HG02840 (cell line): ENCODE data around the gene TMEM100.
A peak's percentile ranks its signal among the peaks of the same experiment; 100 is the strongest.

Experiments used
- ATAC-seq: cut with Tn5 transposase; IDR thresholded peaks from one replicate; pipeline ENCODE4 v1.9.1; 2021; ENCODE audit warnings: mild to moderate bottlenecking, moderate library complexity, moderate number of reproducible peaks; ENCODE audit not compliant: unreplicated experiment, low FRiP score

Gene TMEM100, protein sequence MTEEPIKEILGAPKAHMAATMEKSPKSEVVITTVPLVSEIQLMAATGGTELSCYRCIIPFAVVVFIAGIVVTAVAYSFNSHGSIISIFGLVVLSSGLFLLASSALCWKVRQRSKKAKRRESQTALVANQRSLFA

DNA sequence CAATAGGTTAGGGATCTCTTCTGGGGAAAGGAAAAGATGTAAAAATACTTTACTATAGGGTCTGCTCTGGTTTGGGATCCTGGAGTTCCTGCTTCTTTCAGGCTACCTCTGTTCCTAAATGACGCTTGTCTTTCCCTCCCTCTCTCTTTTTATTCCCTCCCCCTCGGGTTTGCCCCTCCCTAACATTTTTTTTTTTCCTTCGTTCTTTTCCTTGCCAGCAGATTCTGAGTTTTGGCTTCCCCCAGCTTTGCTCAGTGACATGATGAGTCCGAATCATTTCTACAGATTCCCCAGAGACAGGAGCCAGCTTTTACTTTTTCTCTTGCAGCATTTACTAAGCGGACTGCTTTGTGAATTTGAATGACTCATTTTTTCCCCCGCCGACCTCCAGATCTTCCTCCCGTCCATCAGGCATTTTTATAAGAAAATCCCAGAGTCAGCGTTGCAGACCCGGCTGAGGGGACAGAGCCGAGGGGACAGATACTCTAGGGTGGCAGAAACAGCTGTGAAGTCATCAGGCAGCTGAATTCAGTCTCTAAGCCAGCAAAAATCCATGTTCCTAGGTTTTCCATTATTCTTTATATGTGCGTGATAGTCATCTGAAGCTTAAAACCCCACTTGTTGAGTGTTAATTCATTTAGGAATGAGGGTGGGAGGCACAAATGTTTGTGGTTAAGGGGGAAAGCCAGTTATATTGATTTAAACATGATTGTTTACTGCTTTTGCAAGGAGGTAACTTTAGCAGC, at the start of gene TMEM100:
Gene TMEM100 (minus strand): TSS at position 123 of the 746 bp plus-strand sequence. CDS start 1,794 bp downstream, outside the sequence.
- ATAC-seq = no peak

DNA sequence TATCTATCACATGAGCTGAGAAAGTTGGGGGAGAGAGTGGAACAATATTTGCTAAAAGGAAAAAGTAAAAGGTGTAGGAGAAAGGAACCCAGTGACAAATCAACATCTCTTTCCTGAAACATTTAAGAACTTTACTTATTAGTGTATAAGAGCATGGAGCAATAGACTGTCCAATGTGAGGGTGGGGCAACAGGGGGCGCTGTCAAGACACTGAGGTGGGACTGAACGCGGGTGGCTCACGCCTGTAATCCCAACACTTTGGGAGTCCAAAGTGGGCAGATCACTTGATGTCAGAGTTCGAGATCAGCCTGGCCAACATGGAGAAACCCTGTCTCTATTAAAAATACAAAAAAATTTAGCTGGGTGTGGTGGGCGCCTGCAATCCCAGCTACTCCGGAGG, 49.4 kb upstream of the TMEM100 start:
- no peak for ATAC-seq

DNA sequence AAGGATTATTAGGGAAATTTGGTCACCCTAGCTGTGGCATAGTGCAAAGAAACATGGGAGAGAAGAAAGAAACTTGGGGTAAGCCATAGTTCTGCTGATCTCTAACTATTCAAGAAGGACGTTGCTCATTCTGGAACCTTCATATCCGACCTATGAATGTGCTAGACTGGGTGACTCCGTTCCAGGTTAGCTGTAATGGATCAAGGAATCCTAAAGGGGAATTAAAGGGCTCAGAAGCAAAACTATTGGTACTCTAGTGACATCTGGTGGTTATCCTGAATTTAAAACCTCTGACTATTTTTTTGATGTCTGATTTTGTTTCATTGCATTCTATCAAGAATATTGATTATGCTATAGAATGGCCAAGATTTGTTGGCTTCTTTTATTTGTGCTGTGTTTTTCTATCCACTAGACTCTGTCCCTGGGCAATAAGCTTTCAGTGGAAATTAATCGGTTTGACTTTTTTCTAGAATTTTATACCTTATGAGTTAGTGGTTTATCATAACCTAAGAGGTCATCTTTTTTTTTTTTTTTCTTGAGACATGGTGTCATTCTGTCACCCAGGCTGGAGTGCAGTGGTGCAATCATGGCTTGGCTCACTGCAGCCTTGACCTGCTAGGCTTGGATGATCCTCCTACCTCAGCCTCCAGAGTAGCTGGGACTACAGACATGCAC, 47.7 kb upstream of the TMEM100 start:
- ATAC-seq = no peak

DNA sequence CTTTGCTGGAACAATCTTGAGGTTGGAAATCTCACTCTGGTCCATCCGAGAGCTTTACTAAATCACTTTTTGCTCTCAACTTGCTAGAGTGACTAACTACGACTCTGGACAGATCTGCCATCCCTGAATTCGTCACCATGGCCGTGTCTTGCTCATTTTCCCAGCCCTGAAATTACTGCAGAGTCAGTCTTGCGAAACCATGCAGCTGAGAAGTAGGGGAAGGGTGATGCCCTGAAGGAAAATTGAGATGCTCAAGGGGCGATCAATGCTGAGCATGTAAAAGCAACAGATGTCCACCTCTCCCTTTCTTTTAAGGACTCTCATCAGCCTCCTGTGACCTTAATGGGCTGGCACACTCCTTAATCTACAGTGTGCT, 46.9 kb upstream of the TMEM100 start:
- no peak for ATAC-seq

DNA sequence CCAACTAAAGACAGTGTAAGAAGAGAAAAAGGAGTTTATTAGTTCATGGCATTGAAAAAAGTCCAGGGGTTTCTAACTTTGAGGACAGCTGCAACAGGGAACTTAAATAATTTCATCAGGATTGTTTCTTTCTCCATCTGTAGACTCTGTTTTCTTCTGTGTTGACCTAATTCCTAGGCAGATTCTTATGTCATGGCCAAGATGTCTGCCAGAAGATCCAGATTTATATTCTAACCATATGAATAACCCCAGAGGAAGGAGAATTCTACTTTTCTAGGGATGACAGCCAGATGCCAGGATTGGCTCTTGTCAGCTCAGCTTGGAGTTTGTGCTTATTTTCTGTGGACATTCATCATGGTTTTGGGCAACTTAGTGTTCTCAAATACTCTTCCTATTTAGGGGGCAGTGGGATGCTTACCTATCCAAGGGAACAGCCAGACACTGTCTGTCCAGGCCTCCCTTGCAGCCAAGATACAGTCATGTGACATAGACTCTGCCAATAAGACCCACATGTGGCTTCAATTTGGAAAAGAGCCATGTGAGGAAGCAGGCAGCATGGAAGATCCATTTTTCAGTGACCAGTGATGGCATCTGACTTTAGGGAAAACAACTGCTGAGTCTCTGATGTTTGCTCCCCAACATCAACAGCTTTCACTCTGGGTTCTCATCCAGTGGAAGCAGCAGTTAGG, 46.4 kb upstream of the TMEM100 start:
- no peak for ATAC-seq

DNA sequence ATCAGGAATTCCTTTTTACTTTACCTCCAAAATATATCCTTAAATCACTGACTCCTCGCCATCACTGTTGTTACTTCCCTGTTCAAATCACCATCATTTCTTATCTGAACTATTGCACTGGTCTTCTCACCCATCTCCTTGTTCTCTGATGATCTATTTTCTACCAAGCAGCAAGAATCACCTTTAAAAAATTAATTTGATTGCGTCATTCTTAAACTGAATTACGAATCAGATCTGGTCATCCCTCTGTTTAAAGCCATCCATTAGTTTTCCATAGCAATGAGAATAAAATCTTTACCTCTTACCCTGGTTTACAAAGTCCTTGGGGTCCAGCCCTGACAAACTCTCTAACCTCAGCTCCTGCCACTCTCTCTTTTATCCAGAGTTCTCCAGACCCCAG, 42.8 kb upstream of the TMEM100 start:
- ATAC-seq = no peak

DNA sequence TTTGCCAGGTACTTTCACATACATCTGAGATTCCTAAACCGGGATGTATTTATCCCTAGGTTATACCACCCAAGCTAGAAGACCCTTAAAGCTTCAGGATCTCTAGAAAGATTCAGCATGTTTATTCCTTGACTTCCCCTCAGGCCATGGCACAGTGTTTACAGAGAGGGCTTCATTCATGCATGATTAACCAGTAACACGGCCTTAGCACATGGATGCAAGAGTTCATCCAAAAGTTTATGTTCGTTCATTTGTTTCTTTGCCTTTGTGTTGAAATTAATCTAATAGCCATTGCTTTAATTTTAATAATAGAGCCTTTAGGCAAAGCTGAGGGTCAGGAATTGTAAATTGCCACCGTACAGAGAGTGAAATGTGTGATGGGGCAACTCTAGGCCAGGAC, 41.9 kb upstream of the TMEM100 start:
- ATAC-seq = no peak

DNA sequence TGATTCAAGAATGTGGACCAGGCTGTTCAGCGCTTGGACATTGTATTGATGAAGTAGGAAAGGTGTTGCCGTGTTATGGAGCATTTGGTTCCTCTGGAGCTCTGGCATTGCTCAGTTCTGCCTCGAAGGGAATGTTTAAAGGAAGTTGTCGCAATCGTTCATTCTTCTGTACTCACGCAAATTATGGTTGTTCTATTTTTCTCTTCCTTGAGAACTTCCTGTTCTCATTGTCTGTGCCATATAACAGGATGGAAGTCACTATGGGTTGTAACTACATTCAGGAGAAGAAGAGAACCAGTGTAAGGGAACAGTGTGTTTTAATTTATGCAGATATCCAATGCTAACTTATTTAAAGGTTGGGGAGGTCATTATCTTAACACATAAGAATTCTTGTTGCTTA, 41.2 kb upstream of the TMEM100 start:
- no peak for ATAC-seq

DNA sequence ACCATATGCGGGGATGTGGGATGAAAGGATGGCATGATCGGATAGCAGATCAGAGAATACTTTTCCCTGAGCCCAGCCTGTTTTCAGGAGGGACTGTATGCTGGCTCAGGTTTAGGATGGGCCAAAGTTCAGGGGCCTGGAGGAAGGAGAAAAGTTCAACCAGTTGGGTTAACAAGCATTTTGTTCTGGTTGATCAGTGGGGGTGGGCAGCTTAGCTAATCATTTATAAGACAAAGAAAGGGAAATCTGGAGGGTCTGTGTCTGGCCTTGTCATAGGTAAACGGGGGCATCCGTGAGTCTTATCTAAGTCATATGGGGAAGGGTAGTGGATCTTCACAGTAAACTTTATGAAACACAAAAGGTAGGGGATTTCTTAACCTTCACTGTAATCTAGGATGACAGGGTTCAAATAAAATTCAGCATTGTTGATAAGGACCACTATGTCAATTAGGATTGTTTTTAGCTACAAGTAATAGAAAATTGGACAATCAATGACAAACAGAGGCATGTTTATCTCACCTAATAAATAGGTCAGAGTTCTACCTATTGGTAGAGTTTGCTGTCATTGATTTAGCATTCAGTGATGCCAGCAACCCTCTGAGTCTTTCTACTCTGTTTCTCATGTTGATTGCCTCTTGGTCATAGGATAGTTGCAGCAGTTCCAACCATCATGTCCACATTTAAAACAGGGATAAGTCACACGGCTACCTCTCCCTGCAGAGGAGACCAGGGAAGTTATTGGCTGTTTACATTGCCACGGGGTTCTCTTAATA, 39.6 kb upstream of the TMEM100 start:
- no peak for ATAC-seq

DNA sequence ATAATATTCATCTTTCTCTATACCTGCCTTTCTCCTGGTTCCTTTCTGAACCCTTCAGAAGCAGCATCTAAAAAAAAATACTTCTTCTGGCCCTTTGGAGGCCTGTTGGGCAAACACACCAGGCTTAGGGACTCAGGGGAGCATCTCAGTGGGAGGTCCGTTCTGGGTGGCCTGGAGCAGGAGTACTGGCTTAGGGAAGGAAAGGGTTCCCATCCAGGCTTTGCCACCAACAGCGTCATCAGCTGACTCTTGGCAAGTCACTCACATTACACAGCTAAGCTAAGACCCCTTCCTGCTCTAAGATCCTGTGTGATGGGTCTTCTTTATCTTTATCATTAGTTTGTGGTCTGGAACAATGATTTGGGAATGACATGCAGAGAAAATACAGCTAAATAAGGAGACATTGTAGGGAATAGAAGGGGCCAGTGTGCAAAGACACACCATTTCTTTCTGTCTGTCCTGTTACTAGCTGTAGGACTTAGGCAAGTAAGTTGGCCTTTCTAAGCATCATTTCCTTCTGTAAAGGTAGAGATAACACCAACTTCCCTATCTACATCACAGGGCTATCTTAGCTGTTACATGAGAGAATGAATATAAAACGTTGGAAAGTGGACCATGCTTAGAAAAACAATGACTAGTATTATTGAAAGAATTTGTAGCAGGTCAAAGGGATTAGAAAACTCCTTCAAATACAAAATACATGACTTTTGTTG, 38.1 kb upstream of the TMEM100 start:
- ATAC-seq = no peak

DNA sequence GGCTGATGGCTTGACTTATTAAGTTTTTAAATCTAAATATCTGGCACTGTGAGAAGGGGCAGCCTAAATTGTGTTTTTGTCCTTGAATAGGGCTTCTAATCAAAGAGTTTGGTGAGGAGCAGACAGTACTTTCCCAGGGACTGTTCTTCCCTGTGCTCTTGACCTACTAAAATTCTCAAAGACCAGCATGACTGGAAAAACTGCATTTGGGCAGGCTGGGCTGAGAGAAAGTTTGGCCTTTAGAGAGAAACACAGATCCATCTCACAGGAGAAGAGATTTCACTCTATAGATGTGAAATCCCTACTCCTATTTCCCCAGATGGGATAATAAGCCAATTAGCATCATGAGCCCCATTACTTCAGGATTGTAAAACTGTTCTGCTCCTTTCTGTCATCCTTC, 35.5 kb upstream of the TMEM100 start:
- ATAC-seq = no peak

DNA sequence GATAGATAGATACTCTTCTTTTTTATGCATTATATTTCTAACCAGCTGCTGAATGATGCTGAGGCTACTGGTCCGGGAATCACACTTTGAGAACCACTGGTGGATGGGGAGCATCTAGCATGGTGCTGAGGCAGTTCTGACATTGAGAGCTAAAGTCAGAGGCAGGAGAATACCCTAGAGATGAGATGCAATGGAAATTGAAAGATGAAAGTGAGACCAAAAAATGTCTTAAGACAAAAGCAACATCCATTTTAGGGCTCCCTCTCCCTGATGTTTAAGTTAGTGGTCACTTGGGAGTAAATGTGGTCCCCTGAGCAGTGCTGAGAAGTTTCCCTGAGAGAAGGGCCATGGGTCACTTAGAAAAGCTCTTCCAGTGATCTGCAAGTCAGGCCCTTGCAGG, 35.0 kb upstream of the TMEM100 start:
- no peak for ATAC-seq

DNA sequence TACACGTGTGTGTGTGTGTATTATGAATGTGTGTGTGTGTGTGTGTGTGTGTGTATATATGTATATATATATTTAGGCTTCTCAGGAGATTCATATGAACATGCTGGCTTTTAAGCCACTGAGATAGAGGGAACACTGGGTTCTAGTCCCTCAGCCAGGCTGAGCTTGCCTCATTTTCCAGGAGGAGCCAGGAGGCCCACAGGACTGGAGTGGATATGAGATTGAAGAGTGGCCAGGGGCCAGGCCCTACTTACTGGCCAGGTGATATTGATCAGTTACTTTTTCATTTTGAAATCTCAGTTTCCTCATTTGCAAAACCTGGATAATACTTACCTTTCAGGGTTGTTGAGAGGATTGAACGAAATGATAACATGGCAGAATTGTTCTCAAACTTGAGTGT, 34.0 kb upstream of the TMEM100 start:
- no peak for ATAC-seq

DNA sequence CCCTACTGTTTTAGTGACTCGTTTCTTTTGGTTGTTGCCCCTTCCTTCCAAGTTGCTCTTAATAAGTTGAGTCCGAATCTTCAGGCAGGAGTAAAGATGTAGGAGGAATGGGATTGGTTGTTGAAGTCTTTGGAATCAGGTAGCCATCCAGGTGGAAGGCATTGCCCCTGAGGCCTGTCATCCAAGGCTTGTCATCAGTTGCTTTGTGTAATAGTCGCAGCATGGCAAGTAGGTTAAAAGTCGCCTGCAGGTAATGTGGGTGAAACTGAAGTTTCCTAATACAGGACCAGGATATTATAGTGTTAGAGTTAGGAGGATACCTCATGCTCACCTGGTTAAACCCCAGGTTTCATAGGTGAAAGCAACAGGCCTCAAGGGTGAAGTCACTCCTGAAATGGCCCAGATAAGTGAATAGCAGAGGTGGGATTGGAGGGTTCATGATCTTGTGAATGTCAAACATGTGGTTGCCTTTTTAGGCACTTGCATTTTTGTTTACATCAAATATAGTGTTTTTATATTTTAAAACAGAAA, 29.1 kb upstream of the TMEM100 start:
- no peak for ATAC-seq

DNA sequence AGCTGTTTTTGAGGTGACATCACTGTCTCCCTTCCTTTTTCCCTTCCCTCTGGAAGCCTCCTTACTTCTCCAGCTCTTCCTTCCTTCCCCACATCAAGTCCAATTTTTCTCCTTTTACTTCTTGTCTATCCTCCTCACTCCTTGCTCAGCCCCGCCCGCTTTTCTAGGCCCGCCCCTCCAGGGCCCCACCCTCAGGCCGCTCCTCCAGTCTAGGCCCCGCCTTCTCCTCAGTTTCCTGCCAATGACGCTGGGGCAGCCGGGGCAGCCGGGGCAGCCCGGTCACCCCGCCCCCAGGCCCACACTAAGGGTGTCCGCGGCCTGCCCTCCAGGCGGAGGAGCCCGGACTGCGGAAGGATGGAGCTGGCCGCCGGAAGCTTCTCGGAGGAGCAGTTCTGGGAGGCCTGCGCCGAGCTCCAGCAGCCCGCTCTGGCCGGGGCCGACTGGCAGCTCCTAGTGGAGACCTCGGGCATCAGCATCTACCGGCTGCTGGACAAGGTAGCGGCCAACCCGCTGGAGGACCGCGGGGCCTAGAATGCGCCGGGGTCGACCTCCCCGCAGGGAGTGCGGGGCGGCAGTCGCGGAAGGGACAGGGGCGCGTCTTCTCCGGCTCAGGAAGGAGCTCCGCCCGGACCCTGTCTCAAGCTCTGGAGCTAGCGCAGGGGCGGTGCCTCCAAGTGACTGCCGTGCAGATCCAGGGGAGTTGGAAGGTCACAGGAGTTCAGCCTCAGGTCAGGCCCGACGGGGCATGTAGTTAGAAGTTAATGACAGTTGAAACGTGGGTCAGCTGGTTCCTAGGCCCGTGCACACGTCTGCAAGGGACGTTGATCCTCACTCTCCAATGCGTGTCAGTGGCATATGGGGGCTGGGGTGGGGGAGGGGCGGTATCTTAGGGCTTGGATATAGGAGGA, 28.3 kb upstream of the TMEM100 start, which contains the start of gene PCTP:
Gene PCTP (plus strand): TSS at position 302 of the 908 bp plus-strand sequence. CDS start 53 bp downstream, at position 355.
- ATAC-seq = peak; percentile 99

DNA sequence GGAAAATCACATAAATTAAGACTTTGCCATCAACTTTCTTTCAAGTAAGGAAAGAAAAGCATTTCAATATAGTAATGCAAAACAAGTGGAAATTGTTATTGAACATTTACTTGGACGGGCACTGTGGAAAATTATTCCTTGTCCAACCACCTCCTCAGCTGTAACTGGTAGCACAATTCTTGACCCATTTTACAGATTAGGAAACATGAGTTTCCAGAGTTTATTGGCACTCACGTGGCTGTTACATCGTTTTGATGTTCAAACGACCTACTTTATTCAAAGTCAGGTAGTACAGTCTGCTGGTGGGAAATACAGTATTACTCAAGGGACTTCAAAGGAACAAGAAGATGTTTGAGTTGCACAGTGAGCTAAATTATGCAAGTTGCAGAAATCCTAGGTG, 27.3 kb upstream of the TMEM100 start:
- no peak for ATAC-seq

DNA sequence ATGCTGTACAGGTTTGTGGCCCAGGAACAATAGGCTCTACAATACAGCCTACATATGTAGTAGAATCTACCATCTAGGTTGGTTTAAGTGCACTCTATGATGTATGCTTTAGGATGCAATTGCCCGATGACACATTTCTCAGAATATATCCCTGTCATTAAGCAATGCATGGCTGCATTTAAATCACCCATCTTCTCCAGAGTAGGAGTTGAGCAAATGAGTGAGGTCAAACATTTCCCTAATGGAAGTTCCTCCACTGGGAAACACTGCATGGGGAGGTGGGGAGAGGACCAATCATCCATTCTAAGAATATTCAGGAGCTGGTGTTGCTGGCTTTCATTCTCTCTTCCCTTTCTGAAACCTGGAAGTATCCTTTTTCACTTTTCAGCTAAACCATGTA, 26.2 kb upstream of the TMEM100 start:
- ATAC-seq = no peak

DNA sequence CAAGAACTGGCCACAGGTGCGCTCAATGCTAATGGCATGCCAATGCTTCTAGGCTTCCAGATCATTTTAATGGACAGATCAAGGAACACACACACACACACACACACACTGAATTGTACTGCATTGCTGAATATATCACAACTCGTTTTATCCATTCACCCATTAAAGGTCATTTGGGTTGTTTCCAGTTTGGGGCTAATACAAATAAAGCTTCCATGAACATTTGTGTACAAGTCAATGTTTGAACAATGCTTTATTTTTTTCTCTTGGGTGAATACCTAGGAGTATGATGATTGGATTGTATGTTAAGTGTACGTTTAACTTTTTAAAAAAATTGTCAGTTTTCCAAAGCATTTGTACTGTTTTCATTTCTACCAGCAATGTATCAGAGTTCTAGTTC, 24.5 kb upstream of the TMEM100 start:
- ATAC-seq = no peak

DNA sequence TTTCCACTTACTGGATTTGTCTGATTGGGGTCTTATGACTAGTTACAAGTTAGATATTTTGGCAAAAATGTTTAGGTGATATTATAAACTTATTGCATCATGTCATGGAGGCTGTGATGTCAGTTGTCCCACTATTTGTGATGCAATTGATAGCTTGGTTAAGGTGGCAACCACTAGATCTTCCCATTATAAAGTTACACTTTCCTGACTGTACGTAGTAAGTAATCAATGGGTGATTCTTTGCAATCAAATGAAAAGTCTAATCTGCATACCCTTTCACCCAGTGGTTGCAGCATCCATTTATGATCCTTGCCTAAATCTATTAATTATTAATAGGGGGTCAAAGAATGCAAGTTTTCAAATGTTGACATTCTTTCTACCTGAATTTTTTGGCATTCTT, 23.8 kb upstream of the TMEM100 start:
- no peak for ATAC-seq
